Measurements from ENCODE around the gene ECT2L. TPM values are rescaled to one million over a fixed set of nuclear protein-coding genes. Genes with fewer than 3 reads are reported as not detected.

Gene ECT2L
- total and polyA plus RNA-seq, 8 donors, result 0.08 to 0.18 TPM; not detected in 6

DNA sequence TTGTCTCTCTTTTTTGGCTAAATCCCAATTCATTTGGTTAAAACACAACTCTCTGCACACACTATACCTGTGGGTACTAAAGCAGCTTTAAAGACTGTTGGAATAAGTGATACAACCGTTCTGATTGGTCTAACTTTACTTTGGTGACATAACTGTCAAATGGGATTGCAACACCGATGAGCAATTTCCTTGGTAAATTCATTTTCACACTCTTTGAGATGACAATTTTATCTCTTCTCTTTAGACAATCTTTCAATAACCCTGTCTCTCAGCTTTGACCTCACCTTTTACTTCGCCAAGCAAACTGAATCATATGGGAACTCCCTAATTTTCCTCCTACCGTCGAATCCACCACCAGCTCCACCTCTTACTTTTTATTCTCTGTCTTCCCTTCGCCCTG is 60.8 kb downstream of the ECT2L start:
- intact Hi-C loops (cut with DNase I; ENCODE audit: low total_unique reads), result no loop called here
- TF ChIP-seq POLR2A (IDR thresholded peaks at IDR 0.05) (no peak), POLR2AphosphoS5 (IDR thresholded peaks at IDR 0.05) (no peak), EP300 (IDR thresholded peaks at IDR 0.05) (no peak)
- TF ChIP-seq, protein P1, sequence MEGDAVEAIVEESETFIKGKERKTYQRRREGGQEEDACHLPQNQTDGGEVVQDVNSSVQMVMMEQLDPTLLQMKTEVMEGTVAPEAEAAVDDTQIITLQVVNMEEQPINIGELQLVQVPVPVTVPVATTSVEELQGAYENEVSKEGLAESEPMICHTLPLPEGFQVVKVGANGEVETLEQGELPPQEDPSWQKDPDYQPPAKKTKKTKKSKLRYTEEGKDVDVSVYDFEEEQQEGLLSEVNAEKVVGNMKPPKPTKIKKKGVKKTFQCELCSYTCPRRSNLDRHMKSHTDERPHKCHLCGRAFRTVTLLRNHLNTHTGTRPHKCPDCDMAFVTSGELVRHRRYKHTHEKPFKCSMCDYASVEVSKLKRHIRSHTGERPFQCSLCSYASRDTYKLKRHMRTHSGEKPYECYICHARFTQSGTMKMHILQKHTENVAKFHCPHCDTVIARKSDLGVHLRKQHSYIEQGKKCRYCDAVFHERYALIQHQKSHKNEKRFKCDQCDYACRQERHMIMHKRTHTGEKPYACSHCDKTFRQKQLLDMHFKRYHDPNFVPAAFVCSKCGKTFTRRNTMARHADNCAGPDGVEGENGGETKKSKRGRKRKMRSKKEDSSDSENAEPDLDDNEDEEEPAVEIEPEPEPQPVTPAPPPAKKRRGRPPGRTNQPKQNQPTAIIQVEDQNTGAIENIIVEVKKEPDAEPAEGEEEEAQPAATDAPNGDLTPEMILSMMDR (IDR thresholded peaks at IDR 0.05), result no peak
- H3K4me3 ChIP-seq, result no peak overlapping the region
- H3K4me1 ChIP-seq, result no peaks in the 10 kb centered on the region
- no peaks in the 10 kb centered on the region for H3K27me3 ChIP-seq
- no peaks in the 10 kb centered on the region for H3K36me3 ChIP-seq
- no peak for DNase-seq
- no peaks in the 10 kb centered on the region for H3K9me3 ChIP-seq
- no peak overlapping the region for H3K27ac ChIP-seq
- 78 to 90% (median 87%) methylated on average over 6 of the region's 6 CpGs for WGBS, 5 donors

- intact Hi-C loops (cut with DNase I; ENCODE audit: low total_unique reads), result no loop called here
- H3K27ac ChIP-seq, result no peak overlapping the region
- no peaks in the 10 kb centered on the region for H3K36me3 ChIP-seq
- H3K4me3 ChIP-seq, result no peak overlapping the region
- no peak for DNase-seq
- TF ChIP-seq EP300 (IDR thresholded peaks at IDR 0.05) (no peak), POLR2AphosphoS5 (IDR thresholded peaks at IDR 0.05) (no peak), POLR2A (IDR thresholded peaks at IDR 0.05) (no peak)
- TF ChIP-seq, protein P1 (IDR thresholded peaks at IDR 0.05), result no peak
- H3K9me3 ChIP-seq, result no peaks in the 10 kb centered on the region
- no peaks in the 10 kb centered on the region for H3K27me3 ChIP-seq
- 64 to 80% (median 66%) methylated on average over 10 of the region's 10 CpGs for WGBS, 5 donors
- no peaks in the 10 kb centered on the region for H3K4me1 ChIP-seq
Observed at GRCh38 chr6:138857775-138858174, 61.9 kb downstream of the ECT2L start.

GRCh38 chr6:138862456-138862855 is 66.6 kb downstream of the ECT2L start:
- no peak overlapping the region for H3K27ac ChIP-seq

GRCh38 chr6:138863321-138863720 is 67.4 kb downstream of the ECT2L start:
- Histone ChIP-seq H3K27ac (peak overlapping the region in 2 of 5 donors; percentile 8 to 67), H3K4me1 (peaks cover 0 to 8% (median 0%) of the 10 kb centered on the region in 4 donors), H3K9me3 (no peaks in the 10 kb centered on the region), H3K4me3 (no peak overlapping the region), H3K36me3 (no peaks in the 10 kb centered on the region), H3K27me3 (no peaks in the 10 kb centered on the region)
- whole genome bisulfite sequencing, 5 donors, result 22 to 63% (median 39%) methylated on average over 9 of the region's 9 CpGs
- no peak for DNase-seq
- no peak for TF ChIP-seq EP300 (IDR thresholded peaks at IDR 0.05)
- no peak for TF ChIP-seq POLR2AphosphoS5 (IDR thresholded peaks at IDR 0.05)
- TF ChIP-seq POLR2A (IDR thresholded peaks at IDR 0.05), result no peak
- TF ChIP-seq, protein P1 (IDR thresholded peaks at IDR 0.05), result no peak
- intact Hi-C loops (cut with DNase I; ENCODE audit: low total_unique reads), result no loop called here

More at GRCh38 chr6:138862456-138862855, 66.6 kb downstream of the ECT2L start:
- H3K36me3 ChIP-seq, result no peaks in the 10 kb centered on the region
- 69 to 81% (median 77%) methylated on average over 8 of the region's 8 CpGs for WGBS, 5 donors
- H3K9me3 ChIP-seq, result no peaks in the 10 kb centered on the region
- intact Hi-C loops (cut with DNase I; ENCODE audit: low total_unique reads), result no loop called here
- H3K4me3 ChIP-seq, result no peak overlapping the region
- DNase-seq, result no peak
- no peaks in the 10 kb centered on the region for H3K27me3 ChIP-seq
- TF ChIP-seq POLR2AphosphoS5 (IDR thresholded peaks at IDR 0.05) (no peak), POLR2A (IDR thresholded peaks at IDR 0.05) (no peak), EP300 (IDR thresholded peaks at IDR 0.05) (no peak)
- TF ChIP-seq, protein P1 (IDR thresholded peaks at IDR 0.05), result no peak
- peaks cover 0 to 8% (median 0%) of the 10 kb centered on the region in 4 donors for H3K4me1 ChIP-seq
